Thyroid gland (tissue), 4 donors: Measurements from ENCODE around the gene MKKS. TPM values are rescaled to one million over a fixed set of nuclear protein-coding genes. Genes with fewer than 3 reads are reported as not detected.

ENCODE experiments used
- DNase-seq, 2 donors: peaks; one replicate each; pipeline ENCODE4 v3.0.0-alpha.2; 2019
- H3K27ac ChIP-seq, 3 donors: fragments of 200-600 bp; sonication (generic); 1 replicate in 2 of 3; 2 replicates in 1 of 3; pipeline ENCODE4 v1.5.1; 2016 to 2019; ENCODE audit warnings: mild to moderate bottlenecking in 1 of 3, moderate library complexity in 1 of 3
- H3K27me3 ChIP-seq: fragments of 200-600 bp; sonication (generic); one replicate; pipeline ENCODE4 v1.5.1; 2019
- H3K36me3 ChIP-seq, 2 donors: fragments of 200-600 bp; sonication (generic); one replicate each; pipeline ENCODE4 v1.5.1; 2016 to 2019
- H3K4me1 ChIP-seq, 2 donors: fragments of 200-600 bp; sonication (generic); one replicate each; pipeline ENCODE4 v1.5.1; 2017 to 2019
- H3K4me3 ChIP-seq, 3 donors: fragments of 200-600 bp; sonication (generic); replicated peaks in 1 of 3; 1 replicate in 2 of 3; 2 replicates in 1 of 3; pipeline ENCODE4 v1.5.1; 2016; ENCODE audit warnings: mild to moderate bottlenecking in 1 of 3
- H3K9me3 ChIP-seq: fragments of 200-600 bp; sonication (generic); one replicate; pipeline ENCODE4 v1.5.1; 2017
- POLR2A ChIP-seq, 2 donors: fragments of 450-650 bp; IDR thresholded peaks; one replicate each; pipeline ENCODE4 v1.6.1; 2017; ENCODE audit warnings: antibody characterized with exemption in 2 of 2, mild to moderate bottlenecking in 2 of 2, moderate library complexity in 1 of 2
- WGBS, 2 donors: methylation state at CpG; one replicate each; pipeline ENCODE4 v1.1.5; 2017; 5-methylcytosine and 5-hydroxymethylcytosine counted together
- intact Hi-C: fragments of 100-400 bp; cut with DNase I; formaldehyde crosslinking; loops from one replicate; pipeline ENCODE4 v1.15.1; 2023
- total RNA-seq, 4 donors: library from RNA; depleted of rRNA; stranded (reverse); fragments of >200 nt; gene quantifications; one replicate each; pipeline ENCODE4 v1.2.3, GENCODE V29; 2016
- TF ChIP-seq, protein P1 (sequence below), 6 experiments: fragments of 200-600 bp in 3 of 6; fragments of 450-650 bp in 3 of 6; sonication (generic) in 3 of 6; IDR thresholded peaks; one replicate each; pipeline ENCODE4 v1.5.1; 2016 to 2019; ENCODE audit warnings: antibody characterized with exemption in 6 of 6, mild to moderate bottlenecking in 2 of 6, inconsistent platforms in 1 of 6, moderate library complexity in 1 of 6

The MKKS gene
- total RNA-seq, 4 donors from 2014 or later: 19.3 to 27.8 (median 24.1) TPM

- no peak overlapping the region for H3K4me3 ChIP-seq
- H3K9me3 ChIP-seq: no peaks in the 10 kb centered on the region
- H3K27me3 ChIP-seq: no peaks in the 10 kb centered on the region
- WGBS, 2 donors: 95% methylated on average over 1 of the region's 1 CpG
- no peak overlapping the region for H3K27ac ChIP-seq
- intact Hi-C loops: no loop called here
- no peak for DNase-seq
- H3K4me1 ChIP-seq: peaks cover 4 to 15% of the 10 kb centered on the region in 2 donors
- H3K36me3 ChIP-seq: peaks cover 0 to 3% of the 10 kb centered on the region in 2 donors
- no peak for TF ChIP-seq POLR2A (IDR thresholded peaks at IDR 0.05)
- TF ChIP-seq, protein P1, sequence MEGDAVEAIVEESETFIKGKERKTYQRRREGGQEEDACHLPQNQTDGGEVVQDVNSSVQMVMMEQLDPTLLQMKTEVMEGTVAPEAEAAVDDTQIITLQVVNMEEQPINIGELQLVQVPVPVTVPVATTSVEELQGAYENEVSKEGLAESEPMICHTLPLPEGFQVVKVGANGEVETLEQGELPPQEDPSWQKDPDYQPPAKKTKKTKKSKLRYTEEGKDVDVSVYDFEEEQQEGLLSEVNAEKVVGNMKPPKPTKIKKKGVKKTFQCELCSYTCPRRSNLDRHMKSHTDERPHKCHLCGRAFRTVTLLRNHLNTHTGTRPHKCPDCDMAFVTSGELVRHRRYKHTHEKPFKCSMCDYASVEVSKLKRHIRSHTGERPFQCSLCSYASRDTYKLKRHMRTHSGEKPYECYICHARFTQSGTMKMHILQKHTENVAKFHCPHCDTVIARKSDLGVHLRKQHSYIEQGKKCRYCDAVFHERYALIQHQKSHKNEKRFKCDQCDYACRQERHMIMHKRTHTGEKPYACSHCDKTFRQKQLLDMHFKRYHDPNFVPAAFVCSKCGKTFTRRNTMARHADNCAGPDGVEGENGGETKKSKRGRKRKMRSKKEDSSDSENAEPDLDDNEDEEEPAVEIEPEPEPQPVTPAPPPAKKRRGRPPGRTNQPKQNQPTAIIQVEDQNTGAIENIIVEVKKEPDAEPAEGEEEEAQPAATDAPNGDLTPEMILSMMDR (IDR thresholded peaks at IDR 0.05): no peak
Measured at GRCh38 chr20:10411673-10412072, 22.3 kb downstream of the MKKS start.

GRCh38 chr20:10408108-10408813 is 25.8 kb downstream of the MKKS start:
- no peak for DNase-seq
- intact Hi-C loops: no loop called here
- 94 to 95% methylated on average over 2 of the region's 2 CpGs for WGBS, 2 donors

GRCh38 chr20:10404959-10405530 is 29.0 kb downstream of the MKKS start:
- intact Hi-C loops: no loop called here
- H3K4me1 ChIP-seq: no peaks in the 10 kb centered on the region
- no peak overlapping the region for H3K4me3 ChIP-seq
- no peaks in the 10 kb centered on the region for H3K9me3 ChIP-seq
- H3K27ac ChIP-seq: no peak overlapping the region
- no peak for DNase-seq
- TF ChIP-seq POLR2A (IDR thresholded peaks at IDR 0.05): no peak
- TF ChIP-seq, protein P1 (IDR thresholded peaks at IDR 0.05): no peak
- no peaks in the 10 kb centered on the region for H3K27me3 ChIP-seq
- H3K36me3 ChIP-seq: peaks cover 0 to 10% of the 10 kb centered on the region in 2 donors
- 85 to 94% methylated on average over 4 of the region's 4 CpGs for WGBS, 2 donors

More at GRCh38 chr20:10408108-10408813, 25.8 kb downstream of the MKKS start:
- Histone ChIP-seq H3K36me3 (peaks cover 0 to 13% of the 10 kb centered on the region in 2 donors), H3K4me3 (no peak overlapping the region), H3K9me3 (no peaks in the 10 kb centered on the region), H3K4me1 (no peaks in the 10 kb centered on the region), H3K27me3 (no peaks in the 10 kb centered on the region), H3K27ac (no peak overlapping the region)
- TF ChIP-seq POLR2A (IDR thresholded peaks at IDR 0.05): no peak
- TF ChIP-seq, protein P1 (IDR thresholded peaks at IDR 0.05): no peak

DNA sequence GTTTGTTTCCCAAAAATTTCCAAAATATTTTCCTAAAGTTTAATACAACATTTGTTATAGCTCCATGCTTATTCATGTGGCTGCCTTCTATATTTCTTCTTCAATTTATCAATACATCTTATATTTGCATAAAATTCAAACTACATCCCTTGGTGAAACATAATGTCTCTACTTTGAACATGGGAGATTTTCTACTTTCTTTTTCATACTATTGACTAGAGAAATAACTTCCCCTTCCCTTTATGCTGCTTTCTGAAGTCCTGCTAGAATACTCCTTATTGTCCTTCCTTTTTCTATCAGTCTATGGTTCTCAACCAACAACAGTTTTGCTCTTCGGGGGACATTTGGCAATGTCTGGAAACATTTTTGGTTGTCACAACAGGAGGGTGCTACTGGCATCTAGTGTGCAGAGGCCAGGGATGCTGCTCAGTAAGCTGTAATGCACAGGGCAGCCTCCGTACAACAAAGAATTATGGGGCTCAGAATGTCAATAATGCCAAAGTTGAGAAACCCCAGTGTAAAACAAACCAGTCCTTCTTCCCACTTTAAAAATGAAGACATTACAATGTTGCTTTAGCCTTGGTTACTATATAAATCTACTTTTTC is 29.9 kb downstream of the MKKS start:
- DNase-seq: no peak
- no peak for TF ChIP-seq POLR2A (IDR thresholded peaks at IDR 0.05)
- TF ChIP-seq, protein P1 (IDR thresholded peaks at IDR 0.05): no peak
- H3K4me3 ChIP-seq: no peak overlapping the region
- H3K4me1 ChIP-seq: no peaks in the 10 kb centered on the region
- 92 to 94% methylated on average over 2 of the region's 2 CpGs for WGBS, 2 donors
- intact Hi-C loops: no loop called here
- no peaks in the 10 kb centered on the region for H3K27me3 ChIP-seq
- no peak overlapping the region for H3K27ac ChIP-seq
- H3K36me3 ChIP-seq: peaks cover 0 to 10% of the 10 kb centered on the region in 2 donors
- no peaks in the 10 kb centered on the region for H3K9me3 ChIP-seq
